Head of caudate nucleus (tissue), 42 donors: ENCODE data around the gene STOML2.

ENCODE experiments used
- DNase-seq, 42 donors: peaks; one replicate each; pipeline versions ENCODE4 v3.0.0 to v3.0.0-alpha.2; 2020 to 2021; ENCODE audit warnings: mixed read lengths in 7 of 42
- intact Hi-C: fragments of 100-400 bp; cut with DNase I; formaldehyde crosslinking; loops from one replicate; pipeline ENCODE4 v1.15.0; 2022

The STOML2 gene

DNA sequence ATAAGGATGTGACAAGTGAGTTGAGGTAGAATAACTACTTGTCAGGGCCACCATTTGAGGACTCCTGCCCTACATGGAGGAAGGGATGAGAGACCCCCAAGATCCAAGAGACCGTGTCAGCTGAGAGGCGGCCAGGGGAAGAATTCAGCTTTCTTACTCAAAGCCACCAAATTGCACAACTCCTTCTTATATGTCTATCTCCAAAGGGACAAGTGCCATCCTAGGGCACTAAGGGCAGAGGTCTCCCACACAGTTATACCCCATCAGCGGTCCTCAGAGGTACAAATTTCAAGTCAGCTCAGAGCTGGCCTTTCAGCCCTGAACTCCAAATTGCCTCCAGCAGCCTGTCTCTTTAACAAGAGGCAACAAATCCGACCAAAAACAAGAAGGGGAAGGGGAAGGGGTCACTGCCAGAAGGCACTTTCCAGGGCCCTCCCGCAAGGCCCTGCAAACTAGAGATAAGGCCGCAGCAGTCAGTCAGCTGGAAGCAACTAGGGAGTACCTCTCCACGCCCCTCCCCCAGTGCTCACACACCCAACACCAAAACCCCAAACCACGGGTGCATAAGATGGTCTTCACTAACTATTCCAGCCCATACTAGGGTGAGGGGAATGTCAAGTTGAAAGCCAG, 6.1 kb upstream of the STOML2 start:
- no peak for DNase-seq
- intact Hi-C loops: no loop called here

DNA sequence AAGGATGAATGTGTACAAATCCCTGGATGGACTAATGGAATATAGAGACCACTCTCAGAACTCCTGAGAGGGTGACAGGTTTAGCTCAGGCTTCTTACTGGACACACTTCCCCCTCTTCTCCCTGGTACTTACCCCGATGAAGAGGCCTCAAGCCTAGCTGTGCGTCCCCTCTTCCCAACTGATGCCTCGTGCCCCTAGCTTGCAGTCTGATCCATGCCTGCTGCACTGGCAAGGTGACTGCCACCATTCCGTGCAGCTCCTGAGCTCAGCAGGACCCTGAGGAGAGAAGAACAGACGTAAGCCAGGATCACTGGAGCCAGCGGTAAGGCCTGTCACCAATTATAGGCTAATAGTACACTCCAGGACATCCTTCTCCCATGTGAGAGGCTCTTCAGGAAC, 5.5 kb upstream of the STOML2 start:
- no peak for DNase-seq
- intact Hi-C loops: no loop called here

DNA sequence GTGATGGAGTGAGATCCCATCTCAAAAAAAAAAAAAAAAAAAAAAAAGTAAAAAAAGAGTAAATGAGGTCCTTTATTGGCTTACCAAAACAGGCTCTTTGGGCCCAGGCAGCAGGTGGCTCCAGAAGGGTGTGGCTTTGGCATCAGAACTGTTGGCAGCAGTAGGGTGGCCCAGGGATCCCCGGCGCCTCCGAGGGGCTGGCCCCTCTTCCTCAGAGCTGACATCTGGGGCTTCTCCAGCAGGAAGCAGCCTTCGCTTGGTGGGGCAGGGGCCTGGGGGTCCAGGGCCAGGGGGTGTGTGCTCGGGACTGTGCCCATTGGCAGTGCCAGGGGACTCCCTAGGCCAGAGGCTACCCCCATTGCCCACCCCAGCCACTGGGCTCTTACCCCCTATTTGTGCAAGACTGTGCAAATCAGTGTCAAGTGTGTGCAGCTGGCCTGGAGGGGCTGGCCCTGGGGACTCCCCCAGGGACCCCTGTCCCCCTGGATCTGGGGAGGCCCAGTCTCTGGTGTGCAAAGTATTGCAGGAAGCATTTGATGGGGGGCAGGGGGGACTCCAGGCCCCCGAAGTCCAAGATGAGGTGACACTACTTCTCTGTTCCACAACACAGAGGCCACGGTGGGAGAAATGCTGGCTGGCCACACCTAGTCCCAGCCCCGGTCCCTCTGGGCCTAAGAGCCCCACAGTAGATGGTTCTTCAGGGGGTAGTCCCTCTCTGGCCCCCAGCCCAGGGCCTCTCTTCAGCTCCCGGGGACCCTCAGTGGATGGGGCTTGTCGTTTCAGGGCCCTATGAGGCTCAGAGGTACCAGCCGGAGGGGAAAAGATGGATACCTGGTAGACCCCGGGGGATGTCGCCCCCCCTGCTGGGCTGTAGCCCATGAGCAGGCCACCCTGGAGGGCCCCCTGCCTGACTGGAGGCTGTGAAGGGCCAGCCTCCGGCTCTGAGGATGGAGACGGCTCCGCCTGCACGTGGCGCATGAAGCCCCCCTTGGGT, 4.7 kb upstream of the STOML2 start:
- DNase-seq: no peak
- intact Hi-C loops: no loop called here

DNA sequence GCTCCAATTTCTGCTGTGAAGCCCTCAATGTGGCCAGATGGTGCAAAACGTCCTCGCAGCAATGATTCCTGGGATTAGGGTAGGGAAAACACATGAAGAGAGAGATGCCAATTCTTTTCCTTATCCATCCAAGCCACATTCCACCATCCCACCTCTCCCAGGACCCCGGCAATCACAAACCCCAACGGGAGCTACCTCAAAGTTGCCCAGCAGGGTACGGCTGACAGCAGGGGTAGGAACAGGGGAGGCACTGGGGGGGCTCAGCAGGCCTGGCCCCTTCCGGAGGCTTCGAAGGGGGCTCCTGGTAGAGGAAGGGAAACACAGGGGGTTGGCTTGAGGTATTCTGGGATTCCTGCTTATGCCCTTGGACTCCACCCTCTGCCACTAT, 3.4 kb upstream of the STOML2 start:
- intact Hi-C loops: no loop called here
- DNase-seq: no peak

DNA sequence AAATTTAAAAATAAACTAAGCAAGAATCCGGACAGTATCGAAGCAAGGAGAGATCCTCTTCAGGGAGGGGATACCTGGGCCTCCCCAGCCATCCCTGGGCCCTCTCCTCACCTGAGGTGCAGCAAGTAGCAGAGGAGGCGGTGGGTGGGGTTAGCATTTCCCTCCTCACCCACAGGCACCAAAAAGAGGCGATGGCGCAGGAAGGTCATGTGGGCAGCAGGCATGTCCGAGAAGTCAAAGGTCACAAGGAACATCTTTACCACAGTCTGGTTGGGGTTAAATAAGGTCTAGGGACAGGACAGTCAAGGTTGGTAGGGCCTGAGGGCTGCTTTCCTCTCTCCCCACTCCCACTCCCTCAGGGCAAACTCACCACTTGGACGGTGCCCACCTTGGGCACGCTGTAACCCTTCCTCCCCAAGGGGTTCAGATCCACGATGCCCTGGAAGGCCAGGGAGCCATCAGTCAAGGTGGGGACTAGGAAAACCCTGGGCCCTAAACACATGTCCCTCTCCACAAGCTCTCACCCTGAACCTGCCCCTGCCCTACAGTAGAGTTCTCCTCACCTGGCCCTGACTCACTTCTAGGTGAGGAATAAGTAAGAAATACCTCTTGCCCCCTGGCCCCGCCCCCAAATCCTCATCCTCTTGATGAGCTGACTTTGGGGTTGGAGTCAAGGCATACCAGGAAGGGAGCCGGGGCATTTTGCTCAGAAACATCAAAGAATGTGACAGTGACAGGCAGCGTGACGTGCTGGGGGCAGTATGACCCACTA, 2.8 kb upstream of the STOML2 start:
- DNase-seq: no peak
- intact Hi-C loops: no loop called here

DNA sequence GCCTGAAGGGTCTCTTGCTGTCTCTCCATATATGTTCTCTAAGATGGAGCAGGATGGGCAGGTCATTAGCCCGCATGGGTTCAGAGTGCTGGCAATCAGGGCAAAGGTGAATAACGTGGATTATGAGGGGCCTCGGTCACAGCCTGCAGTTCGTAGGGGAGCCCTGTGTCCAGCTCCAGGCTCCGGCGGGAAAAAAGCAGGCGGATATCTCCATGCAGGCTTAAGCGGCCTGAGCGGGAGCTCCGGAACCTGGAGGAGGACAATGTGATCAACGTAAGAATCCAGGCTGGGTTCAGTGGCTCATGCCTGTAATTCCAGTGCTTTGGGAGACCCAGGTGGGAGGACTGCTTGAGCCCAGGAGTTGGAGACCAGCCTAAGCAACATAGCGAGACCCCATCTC, 2.2 kb upstream of the STOML2 start:
- peak in 2 of 42 donors; percentile 9 to 16 for DNase-seq
- intact Hi-C loops: no loop called here

DNA sequence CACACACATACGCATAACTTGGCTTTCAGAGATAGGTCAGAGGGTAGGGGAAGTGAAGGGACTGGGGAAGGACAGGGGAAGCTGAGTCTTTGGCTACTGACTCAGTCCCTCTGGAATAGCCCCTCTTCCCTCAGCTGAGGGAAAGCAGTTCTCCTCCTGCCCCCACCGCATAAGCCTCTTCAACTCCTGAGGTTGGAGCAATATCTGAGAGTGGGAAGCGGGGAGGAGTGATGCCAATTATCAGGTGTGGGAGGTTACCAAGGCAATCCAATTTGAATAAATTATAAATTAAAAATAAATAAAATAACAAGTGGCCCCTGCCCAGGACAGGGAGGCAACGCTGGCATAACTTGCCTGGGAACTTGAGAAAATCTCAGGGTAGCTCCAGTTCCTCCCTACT, 1.7 kb upstream of the STOML2 start:
- peak in 17 of 42 donors; percentile 19 to 76 (median 43) for DNase-seq
- intact Hi-C loops: no loop called here

DNA sequence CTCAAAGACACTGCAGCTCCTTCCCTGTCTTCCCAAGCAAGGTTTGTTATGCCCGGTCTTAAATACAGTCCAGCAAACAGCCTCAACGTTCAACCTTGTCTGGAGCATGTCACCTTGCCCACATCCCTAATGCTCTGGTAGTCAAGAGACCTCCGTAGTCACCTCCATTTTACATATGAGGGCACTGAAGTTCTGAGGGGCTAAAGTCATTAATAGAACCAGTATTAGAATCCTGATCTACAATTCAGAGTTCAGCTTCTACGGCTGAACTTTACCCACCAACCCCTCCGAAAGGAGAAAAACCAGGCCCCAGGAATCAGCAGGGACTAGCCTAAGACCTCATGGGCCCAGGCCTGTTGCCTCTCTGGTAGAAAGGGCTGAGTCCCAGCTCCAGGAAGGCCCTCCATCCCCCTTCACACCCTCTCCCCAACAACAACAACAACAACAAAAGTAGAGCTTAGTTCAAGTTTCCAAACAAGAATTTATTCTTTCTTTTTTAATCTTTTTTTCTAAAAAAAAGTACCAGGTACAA, 795 bp upstream of the STOML2 start:
- no peak for DNase-seq
- intact Hi-C loops: no loop called here

DNA sequence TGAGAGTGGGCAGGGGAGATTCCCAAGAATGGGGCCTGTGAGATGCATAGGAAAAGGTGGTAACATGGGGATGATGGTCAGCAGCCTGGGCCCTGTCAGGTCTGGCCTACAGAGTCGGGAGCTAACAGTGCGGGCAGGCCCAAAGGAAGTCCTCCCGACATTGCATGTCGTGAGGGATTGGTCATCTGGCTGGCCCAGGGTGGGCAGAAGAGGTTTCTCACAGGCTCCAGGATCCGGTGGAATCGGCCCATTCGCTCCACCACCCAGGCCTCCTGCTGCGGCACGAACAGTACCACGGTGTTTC, 514 bp downstream of the STOML2 start:
- intact Hi-C loops: no loop called here
- peak in 2 of 42 donors; percentile 44 to 51 for DNase-seq

DNA sequence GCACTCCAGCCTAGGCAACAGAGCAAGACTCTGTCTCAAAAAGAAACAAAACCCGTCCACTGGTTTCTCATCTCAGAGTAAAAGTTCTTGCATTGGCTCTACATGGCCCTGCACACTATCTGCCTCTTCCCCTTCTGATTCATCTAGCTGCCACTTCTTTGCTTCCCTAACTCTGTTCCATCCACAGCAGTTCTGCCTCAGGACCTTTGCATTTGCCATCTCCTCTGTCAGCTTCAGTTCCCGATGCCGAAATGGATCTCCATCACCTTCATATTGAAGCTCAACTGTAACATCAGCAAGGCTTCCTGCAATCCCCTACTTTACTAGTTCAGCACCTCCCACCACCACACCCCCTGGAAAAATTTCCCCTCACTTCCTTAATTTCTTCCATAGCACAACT, 5.4 kb downstream of the STOML2 start:
- DNase-seq: no peak
- intact Hi-C loops: loop anchor here (2.0 to 10.0 kb wide), 2 partner anchors 25 to 203 kb away; partner anchors contain the start of gene VCP

DNA sequence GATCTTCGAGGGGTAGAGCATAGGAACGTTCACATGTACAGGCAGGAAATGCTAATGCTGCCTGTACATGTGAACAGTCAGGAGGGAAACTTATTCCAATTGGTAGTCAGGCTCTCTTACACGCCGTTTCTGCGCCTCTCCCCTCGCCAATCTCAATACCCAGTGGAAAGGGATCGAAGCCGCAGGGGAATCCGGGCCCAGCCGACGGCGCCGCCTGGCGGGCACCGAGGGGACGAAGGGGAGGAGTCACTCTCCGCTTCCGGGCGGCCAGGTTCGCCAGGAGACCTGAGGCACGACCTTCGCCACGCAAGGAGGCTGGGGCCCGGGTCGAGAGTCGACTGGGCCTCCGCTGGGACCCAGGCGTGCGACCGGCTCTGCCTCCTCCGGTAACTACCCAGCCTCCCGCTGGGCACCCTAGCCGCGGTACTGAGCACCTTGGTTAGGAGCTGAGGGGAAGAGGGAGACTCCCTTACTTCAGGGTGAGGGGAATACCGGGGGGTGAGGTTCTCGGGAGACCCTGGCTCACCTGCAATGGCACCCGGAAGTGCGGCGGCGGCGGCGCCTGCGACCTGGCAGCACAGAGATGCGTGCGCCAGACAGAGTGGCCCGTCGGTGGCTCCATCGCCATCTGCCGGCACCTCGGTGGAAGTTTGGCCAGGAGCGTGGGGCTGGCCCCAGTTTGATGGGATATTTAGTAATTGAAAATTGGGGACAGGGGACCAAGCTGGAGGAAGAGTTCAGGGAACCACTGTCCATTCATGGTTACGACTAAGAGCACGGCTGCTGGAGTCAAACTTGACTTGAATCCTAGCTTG, 6.7 kb downstream of the STOML2 start, which contains the start of gene PIGO:
Gene PIGO (minus strand): TSS at position 557 of the 815 bp plus-strand sequence. CDS start 1,026 bp downstream, outside the sequence.
- intact Hi-C loops: loop anchor here (2.0 to 10.0 kb wide), 2 partner anchors 23 to 201 kb away; partner anchors contain the start of gene VCP

DNA sequence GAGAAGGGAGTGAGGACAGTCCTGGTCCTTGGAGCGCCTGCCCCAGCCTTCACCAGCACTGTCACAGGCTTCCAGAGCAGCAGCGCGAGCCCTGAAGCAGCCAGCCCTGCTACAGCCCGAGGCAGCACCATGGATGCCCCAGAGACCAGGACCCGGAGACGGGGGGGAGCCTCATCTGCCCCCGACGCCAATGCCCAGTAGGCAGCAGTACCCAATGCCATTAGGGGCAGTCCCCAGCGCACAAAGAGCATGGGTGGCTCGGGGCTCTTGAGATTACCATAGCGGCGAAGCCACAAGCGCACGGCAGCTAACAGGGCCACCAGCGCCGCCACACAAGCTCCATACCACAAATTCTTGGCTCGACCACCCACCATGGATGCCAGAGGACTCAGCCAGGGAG, 11.4 kb downstream of the STOML2 start:
- no peak for DNase-seq
- intact Hi-C loops: loop anchor here (10.0 kb wide), 1 partner anchor 197 kb away; a partner anchor contains a TSS

More for the DNA sequence above, 6.7 kb downstream of the STOML2 start, which contains the start of gene PIGO:
- peak; percentile 74 to 96 (median 90) for DNase-seq

DNA sequence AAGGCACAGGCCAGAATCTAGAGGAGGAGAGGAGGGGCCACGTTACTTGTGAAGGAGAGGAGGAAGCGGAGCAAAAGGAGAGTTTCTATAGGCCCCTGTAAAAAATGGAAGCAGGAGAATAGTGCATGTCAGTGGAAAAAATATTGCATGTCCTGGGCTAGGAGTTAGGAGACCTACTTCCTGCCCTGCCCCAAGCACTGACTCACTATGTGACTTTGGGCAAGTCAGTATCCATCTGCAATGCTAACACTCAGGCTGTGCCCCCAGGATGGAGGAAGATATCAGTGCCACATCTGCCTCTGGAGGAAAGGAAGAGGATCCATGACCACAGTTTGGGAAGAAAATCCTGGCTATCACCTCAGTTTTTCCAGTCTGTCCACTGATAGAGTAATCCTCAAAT, 13.5 kb downstream of the STOML2 start:
- DNase-seq: no peak
- intact Hi-C loops: no loop called here

DNA sequence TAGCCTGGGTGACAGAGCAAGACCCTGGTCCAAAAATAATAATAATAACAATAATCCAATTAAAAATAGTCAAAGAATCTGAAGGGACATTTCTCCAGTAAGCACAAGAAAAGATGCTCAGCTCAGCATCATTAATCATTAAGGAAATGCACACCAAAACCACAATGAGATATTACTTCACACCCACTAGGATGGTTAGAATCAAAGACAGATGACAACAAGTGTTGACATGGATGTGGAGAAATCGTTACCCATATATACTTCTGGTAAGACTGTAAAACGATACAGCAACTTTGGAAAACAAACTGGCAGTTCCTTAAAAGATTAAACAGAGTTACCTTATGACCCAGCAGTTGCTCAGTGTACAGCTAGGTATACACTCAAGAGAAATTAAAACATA, 17.9 kb downstream of the STOML2 start:
- no peak for DNase-seq
- intact Hi-C loops: no loop called here

DNA sequence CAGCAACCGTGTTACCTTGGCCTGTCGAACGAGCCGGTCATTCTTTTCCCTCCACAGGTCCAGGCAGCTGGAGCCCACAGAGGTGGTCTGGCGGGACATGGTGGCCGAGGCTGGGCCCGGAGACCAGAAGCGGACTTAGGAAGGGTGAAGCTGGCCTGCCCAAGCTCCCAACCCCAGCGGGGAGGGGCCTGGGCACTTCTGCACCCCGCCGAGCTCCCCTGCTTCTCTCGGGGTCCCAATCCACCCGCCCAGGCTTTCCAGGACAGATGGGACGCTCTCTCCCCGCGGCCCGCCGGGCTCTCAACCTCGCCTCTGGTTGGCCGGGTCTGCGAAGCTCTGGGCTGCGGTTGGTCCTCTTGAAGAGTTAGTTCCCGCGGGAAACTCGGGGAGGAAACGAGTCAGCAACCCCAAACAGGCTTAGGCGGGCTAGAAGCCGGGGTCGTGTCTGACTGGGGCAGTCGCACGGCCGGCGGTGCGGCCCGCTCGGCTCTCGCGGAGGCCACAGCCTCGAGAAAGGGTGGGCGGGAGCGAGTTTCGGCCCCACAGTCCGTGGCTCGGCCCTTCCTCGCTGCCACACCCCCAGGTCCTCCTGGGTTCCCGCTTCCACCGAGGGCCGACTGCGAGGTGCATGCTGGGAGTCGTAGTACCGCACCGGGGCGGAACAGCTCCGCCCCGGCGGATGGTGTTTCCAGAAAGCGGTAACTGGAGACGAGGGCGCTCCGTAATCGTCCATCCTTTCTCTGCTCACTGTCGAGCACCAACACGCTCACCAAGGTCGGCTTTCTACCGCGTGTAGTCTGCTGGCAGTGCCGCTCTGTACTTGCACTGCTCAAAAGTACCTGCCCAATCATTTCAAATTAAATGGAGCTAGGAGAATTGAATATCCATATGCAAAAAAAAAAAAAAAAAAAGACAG, 23.2 kb downstream of the STOML2 start, which contains the start of gene FANCG:
Gene FANCG (minus strand): TSS at position 517 of the 916 bp plus-strand sequence. CDS start 418 bp downstream, at position 99.
- peak; percentile 84 to 97 (median 93) for DNase-seq

DNA sequence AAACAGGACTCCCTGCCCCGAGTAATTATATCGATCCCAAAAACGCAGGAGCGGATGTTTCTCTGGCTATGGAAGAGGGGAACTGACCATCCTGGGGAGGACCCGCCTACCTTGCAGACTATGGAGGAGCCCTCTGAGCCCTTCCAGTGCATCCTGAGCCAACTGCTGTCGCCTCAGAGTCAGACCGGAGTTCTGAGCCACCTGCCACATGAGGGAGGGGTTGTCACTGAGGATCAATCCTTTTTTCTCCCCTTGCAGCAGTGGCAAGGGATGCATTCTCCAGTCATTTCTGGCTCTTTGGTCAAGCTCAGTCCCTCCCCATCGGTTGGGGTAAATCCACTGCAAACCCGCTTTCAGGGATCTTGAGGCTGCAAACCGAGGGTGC, 23.9 kb downstream of the STOML2 start:
- DNase-seq: no peak
- intact Hi-C loops: loop anchor here (5.0 kb wide), 1 partner anchor 92 kb away; the partner anchor contains the start of gene DNAJB5

More for the DNA sequence above, 23.2 kb downstream of the STOML2 start, which contains the start of gene FANCG:
- intact Hi-C loops: loop anchor here (5.0 kb wide), 1 partner anchor 92 kb away; the partner anchor contains the start of gene DNAJB5

DNA sequence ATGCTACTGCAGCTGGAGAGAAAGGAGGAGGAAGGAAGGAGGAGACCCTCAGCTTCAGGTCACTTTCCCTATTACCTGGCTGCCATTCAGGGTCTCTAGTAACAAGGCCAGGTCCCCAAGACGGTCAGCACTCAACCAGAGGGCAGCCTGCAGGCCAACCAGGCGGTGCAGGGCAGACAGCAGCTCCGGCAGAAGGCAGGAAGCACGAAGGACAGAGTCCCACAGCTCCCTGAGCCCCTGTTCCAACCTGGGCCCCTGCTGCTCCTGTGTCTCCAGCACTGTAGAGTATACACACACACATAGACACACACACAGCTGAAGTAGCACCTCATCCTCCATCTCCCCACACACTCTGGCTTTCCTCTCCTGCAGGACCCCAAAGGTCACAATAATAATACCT, 24.9 kb downstream of the STOML2 start:
- intact Hi-C loops: loop anchor here (5.0 kb wide), 1 partner anchor 91 kb away; the partner anchor contains the start of gene DNAJB5
- no peak for DNase-seq
